LNCaP clone FGC (cell line): Measurements from ENCODE around the gene SMG9.
"Not testable (repeated sequence)": the region's sequence is repeated elsewhere in the genome, so short reads cannot be mapped to it uniquely, and the experiment has no call there.

Source experiments
- DNase-seq: peaks from one replicate; pipeline ENCODE4 v3.0.0-alpha.2; 2011; ENCODE audit warnings: low read depth
- H3K4me3 ChIP-seq: 2 replicates; pipeline ENCODE4 v1.5.1; 2011; ENCODE audit warnings: mild to moderate bottlenecking, low read depth, low read length, control low read depth
- TF ChIP-seq, protein P1 (sequence below): IDR thresholded peaks from 2 replicates; pipeline ENCODE4 v1.5.1; 2012; ENCODE audit warnings: mild to moderate bottlenecking; ENCODE audit not compliant: control insufficient read depth, insufficient read depth; ENCODE audit errors: extremely low read depth

Gene SMG9

DNA sequence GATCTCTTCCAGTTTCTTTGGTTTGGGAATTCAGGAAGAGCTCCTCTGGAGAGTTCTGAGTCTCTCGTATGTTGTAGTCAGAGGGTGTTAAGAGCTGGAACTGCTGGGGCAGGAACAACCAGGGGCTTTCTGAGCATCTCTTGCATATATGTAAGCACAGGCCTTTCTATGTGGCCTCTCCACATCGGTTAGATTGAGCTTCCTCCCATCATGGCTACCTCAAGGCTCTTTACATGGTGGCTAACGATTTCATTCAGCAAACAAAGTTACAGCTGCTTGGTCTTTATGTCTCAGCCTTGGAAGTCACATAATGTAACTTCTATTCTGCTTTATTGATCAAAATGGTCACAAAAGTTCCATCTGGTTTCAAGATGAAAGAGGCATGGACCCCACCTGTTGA lies 64.3 kb downstream of the SMG9 start:
- TF ChIP-seq, protein P1, sequence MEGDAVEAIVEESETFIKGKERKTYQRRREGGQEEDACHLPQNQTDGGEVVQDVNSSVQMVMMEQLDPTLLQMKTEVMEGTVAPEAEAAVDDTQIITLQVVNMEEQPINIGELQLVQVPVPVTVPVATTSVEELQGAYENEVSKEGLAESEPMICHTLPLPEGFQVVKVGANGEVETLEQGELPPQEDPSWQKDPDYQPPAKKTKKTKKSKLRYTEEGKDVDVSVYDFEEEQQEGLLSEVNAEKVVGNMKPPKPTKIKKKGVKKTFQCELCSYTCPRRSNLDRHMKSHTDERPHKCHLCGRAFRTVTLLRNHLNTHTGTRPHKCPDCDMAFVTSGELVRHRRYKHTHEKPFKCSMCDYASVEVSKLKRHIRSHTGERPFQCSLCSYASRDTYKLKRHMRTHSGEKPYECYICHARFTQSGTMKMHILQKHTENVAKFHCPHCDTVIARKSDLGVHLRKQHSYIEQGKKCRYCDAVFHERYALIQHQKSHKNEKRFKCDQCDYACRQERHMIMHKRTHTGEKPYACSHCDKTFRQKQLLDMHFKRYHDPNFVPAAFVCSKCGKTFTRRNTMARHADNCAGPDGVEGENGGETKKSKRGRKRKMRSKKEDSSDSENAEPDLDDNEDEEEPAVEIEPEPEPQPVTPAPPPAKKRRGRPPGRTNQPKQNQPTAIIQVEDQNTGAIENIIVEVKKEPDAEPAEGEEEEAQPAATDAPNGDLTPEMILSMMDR: no peak
- no peak for DNase-seq
- no peak overlapping the region for H3K4me3 ChIP-seq

DNA sequence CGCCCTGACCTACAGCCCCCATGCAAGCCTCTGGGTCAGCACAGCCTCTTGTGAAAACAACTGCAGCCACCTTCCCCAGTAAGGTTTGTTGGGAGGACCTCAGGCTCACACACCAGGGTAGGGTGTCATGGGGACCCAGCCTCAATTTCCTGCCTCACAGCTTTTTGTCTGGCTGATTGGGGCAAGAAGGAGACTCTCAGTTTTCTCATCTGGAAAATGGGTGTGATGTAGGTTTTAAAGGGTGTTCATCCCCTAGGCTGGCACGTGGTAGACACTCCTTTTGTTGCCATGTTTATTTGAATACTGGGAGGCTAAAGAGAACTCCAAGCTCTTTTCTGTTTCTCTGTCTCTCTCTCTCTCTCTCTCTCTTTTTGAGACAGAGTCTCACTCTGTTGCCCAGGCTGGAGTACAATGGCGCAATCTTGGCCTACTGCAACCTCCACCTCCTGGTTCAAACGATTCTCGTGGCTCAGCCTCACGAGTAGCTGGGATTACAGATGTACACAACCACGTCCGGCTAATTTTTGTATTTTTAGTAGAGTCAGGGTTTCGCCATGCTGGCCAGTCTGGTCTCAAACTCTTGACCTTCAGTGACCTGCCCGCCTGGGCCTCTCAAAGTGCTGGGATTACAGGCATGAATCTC lies 66.6 kb downstream of the SMG9 start:
- no peak overlapping the region for H3K4me3 ChIP-seq
- TF ChIP-seq, protein P1: no peak
- DNase-seq: no peak

DNA sequence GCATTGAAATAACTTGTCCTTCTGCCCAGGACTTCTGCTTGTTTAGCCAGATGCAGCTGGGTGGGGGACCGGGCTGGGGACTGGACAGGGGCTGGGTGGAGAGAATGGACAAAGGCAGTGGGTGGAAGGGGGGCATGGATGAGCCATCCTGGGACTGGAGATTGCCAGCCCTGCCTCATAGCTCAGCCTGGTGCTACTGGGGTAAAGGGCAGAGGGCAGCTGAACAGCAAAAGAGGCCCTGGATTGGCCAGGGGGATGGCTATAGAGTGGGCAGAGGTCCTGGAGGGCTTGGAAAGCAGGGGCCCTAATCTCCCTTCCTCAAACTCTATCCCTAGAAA lies 67.1 kb downstream of the SMG9 start:
- DNase-seq: no peak
- TF ChIP-seq, protein P1: no peak
- no peak overlapping the region for H3K4me3 ChIP-seq

DNA sequence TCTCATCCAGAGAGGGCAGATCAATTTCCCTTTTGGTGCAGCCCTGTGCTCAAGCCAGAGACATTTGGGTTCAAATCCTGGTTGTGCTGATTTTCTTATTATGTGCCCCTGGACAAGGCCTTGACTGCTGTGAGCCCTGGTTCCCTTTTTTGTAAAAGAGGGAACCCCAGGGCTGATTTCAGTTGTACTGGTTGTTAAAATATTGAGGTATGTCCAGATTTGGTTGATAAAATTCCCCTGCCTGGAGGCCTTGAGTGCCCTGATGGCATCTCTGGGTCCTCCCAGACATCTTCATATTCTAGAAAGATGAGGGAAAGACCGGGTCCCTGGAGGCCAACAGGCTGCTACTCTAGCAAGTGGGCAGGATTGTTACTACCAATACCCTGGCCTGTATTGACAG lies 70.4 kb downstream of the SMG9 start:
- DNase-seq: no peak
- no peak overlapping the region for H3K4me3 ChIP-seq
- TF ChIP-seq, protein P1: no peak

DNA sequence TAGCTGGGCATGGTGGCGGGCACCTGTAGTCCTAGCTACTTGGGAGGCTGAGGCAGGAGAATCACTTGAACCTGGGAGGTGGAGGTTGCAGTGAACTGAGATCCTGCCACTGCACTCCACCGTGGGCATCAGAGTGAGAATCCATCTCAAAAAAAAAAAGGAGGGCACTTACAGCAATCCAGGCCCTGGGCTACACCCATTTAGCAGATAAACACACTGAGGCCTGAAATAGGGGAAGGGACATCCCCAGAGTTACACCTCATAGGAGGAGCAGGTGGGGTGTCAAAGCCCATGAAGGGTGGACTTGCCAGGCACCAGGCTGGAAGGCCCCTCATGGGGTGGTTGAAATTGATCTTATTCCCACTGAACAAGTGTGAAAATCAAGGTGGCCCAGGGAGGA lies 70.9 kb downstream of the SMG9 start:
- H3K4me3 ChIP-seq: no peak overlapping the region
- DNase-seq: no peak
- TF ChIP-seq, protein P1: no peak

DNA sequence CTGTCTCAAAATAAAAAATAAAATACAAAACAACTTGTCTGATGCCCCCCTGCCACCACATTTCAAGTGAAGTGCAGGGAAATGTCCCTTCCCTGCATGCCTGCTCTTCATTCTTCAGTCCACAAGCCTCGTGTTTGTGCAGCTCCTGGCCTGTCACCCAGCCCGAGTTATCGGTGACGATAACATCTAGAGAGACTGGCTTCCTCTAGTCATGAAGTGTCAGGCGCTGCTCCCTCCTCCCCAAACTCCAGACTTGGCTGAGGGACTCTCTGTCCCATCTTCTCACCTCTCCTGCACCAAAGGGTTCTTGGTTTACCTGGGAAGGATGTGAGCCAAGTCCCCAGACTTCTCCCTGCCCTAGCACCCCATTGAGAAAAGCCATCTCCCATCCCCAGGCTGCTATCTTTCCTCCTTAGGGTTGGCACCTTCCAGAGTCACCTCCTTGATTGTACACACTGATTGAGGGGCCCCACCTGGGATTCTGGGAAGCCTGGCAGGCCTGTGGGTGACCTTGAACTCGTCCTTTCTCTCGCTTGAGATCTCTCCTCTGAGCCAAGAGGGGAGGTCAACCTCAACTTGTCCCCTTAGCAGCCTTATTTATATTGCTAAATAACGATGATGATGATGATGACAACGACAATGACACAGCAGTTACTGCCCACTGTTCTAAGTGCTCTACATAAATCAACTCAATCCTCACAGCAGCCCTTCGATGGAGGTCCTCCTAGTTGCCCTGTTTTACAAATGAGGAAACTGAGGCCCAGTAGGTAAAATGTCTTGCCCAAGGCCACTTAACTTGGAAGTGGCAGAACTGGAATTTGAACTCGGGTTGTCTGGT lies 71.7 kb downstream of the SMG9 start:
- no peak for DNase-seq
- no peak overlapping the region for H3K4me3 ChIP-seq
- TF ChIP-seq, protein P1: no peak

DNA sequence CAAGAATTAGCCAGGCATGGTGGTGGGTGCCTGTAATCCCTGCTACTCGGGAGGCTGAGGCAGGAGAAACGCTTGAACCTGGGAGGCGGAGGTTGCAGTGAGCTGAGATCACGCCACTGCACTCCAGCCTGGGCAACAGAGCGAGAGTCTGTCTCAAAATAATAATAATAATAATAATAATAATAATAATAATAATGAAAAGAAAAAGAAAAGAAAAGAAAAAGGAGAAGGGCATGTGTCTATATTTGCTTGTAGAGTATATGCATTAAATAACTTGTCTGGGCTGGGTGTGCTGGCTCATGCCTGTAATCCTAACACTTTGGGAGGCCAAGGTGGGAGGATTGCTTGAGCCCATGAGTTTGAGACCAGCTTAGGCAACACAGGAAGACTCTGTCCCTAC lies 72.5 kb downstream of the SMG9 start:
- not testable (repeated sequence) for DNase-seq, H3K4me3 ChIP-seq
